Muscle of leg (tissue), 11 donors: ENCODE data around the gene ZC3H12C. TPM values are rescaled to one million over a fixed set of nuclear protein-coding genes. Genes with fewer than 3 reads are reported as not detected.

Experiments used
- DNase-seq: peaks from one replicate; pipeline ENCODE4 v3.0.0; 2013
- H3K27ac ChIP-seq: one replicate; pipeline ENCODE4 v1.5.1; 2013; ENCODE audit warnings: mild to moderate bottlenecking, low read length, control low read depth
- H3K27me3 ChIP-seq: one replicate; pipeline ENCODE4 v1.6.1; 2013; ENCODE audit warnings: low read length; ENCODE audit not compliant: control insufficient read depth, insufficient read depth
- H3K36me3 ChIP-seq: one replicate; pipeline ENCODE4 v1.6.1; 2013; ENCODE audit warnings: low read length; ENCODE audit not compliant: control insufficient read depth, insufficient read depth
- H3K4me1 ChIP-seq: one replicate; pipeline ENCODE4 v1.6.1; 2013; ENCODE audit warnings: low read length; ENCODE audit not compliant: control insufficient read depth, insufficient read depth
- H3K4me3 ChIP-seq: one replicate; pipeline ENCODE4 v1.5.1; 2013; ENCODE audit warnings: low read length, control low read depth
- H3K9me3 ChIP-seq: replicated peaks from 2 replicates; pipeline ENCODE4 v1.6.1; 2013; ENCODE audit warnings: low read depth, low read length; ENCODE audit not compliant: control insufficient read depth
- WGBS: methylation state at CpG from one replicate; pipeline ENCODE4 v1.1.5; 2013; ENCODE audit warnings: missing lambda C conversion rate; ENCODE audit not compliant: insufficient coverage; 5-methylcytosine and 5-hydroxymethylcytosine counted together
- polyA plus RNA-seq, 8 donors: library from polyadenylated mRNA; unstranded; fragments of 120-200 nt; gene quantifications; one replicate each; pipeline versions ENCODE4 v1.2.1 to v1.2.3, GENCODE V29; 2013; ENCODE audit warnings: inconsistent platforms in 1 of 8, low replicate concordance in 1 of 8; ENCODE audit not compliant: insufficient read length in 8 of 8, insufficient read depth in 1 of 8
- total RNA-seq: library from RNA; stranded (reverse); fragments of 120-200 nt; gene quantifications from one replicate; pipeline ENCODE4 v1.2.4, GENCODE V29; 2013

Gene ZC3H12C
- total and polyA plus RNA-seq, 9 donors = 4.8 to 13.0 (median 8.0) TPM

- no peak for DNase-seq
- H3K36me3 ChIP-seq = peaks cover 29% of the 10 kb centered on the region
- H3K27ac ChIP-seq = no peak overlapping the region
- WGBS = no CpG with 5 or more reads among the region's 2 CpGs
- H3K9me3 ChIP-seq = no peaks in the 10 kb centered on the region
- no peaks in the 10 kb centered on the region for H3K27me3 ChIP-seq
- no peak overlapping the region for H3K4me3 ChIP-seq
- no peaks in the 10 kb centered on the region for H3K4me1 ChIP-seq
Measured at GRCh38 chr11:110160437-110160836, 67.2 kb downstream of the ZC3H12C start.

- Histone ChIP-seq H3K27ac (no peak overlapping the region), H3K36me3 (peaks cover 31% of the 10 kb centered on the region), H3K27me3 (no peaks in the 10 kb centered on the region), H3K4me3 (no peak overlapping the region), H3K4me1 (no peaks in the 10 kb centered on the region), H3K9me3 (no peaks in the 10 kb centered on the region)
- no peak for DNase-seq
- 90% methylated on average over 5 of the region's 9 CpGs for WGBS
Measured at GRCh38 chr11:110161061-110161460, 67.9 kb downstream of the ZC3H12C start.

GRCh38 chr11:110162216-110162615 lies 69.0 kb downstream of the ZC3H12C start:
- Histone ChIP-seq H3K27ac (no peak overlapping the region), H3K4me3 (no peak overlapping the region), H3K4me1 (no peaks in the 10 kb centered on the region), H3K27me3 (no peaks in the 10 kb centered on the region), H3K9me3 (no peaks in the 10 kb centered on the region), H3K36me3 (peaks cover 31% of the 10 kb centered on the region)
- no peak for DNase-seq

- Histone ChIP-seq H3K27ac (no peak overlapping the region), H3K9me3 (no peaks in the 10 kb centered on the region), H3K4me1 (no peaks in the 10 kb centered on the region), H3K4me3 (no peak overlapping the region), H3K27me3 (no peaks in the 10 kb centered on the region), H3K36me3 (peaks cover 21% of the 10 kb centered on the region)
- no peak for DNase-seq
- 97% methylated on average over 16 of the region's 28 CpGs for WGBS
Measured at GRCh38 chr11:110165039-110165925, 72.1 kb downstream of the ZC3H12C start.

- H3K4me3 ChIP-seq = no peak overlapping the region
- no peaks in the 10 kb centered on the region for H3K27me3 ChIP-seq
- no peak for DNase-seq
- no peaks in the 10 kb centered on the region for H3K4me1 ChIP-seq
- no peaks in the 10 kb centered on the region for H3K9me3 ChIP-seq
- WGBS = 60% methylated on average over 1 of the region's 5 CpGs
- no peak overlapping the region for H3K27ac ChIP-seq
- H3K36me3 ChIP-seq = peaks cover 21% of the 10 kb centered on the region
Measured at GRCh38 chr11:110168033-110168803, 75.0 kb downstream of the ZC3H12C start.

- WGBS = no CpG with 5 or more reads among the region's 2 CpGs
- no peak for DNase-seq
- Histone ChIP-seq H3K36me3 (peaks cover 9% of the 10 kb centered on the region), H3K27ac (no peak overlapping the region), H3K9me3 (no peaks in the 10 kb centered on the region), H3K4me3 (no peak overlapping the region), H3K4me1 (peaks cover 4% of the 10 kb centered on the region), H3K27me3 (no peaks in the 10 kb centered on the region)
Measured at GRCh38 chr11:110169738-110170137, 76.5 kb downstream of the ZC3H12C start.

DNA sequence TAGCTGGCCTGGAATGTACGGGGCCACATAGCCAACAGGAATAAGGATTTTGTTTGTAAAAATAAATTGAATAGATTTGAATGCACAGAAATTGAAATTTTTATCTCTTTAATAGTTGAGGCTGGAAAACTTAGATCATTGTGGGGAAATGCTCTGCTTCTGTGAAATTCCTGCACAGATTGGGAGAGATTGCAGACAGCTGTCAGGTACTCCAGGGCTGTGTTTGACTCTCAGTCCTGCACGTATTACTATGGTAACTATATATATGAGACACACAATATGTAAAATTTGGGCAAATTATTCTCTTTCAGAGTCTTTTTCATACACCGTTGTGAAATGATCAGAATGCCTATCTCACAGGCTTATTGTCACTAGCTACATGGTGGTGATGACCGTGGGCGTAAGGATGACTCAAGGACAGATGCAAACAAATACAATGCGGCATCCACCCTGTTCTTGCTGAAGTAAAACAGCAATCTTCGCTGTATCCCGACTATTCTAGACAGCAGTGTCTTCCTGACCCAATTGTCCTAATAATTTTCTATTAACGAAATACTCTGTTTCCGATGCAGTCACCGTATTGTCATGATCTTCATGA lies 79.4 kb downstream of the ZC3H12C start:
- H3K4me1 ChIP-seq = peaks cover 4% of the 10 kb centered on the region
- DNase-seq = no peak
- no peaks in the 10 kb centered on the region for H3K9me3 ChIP-seq

GRCh38 chr11:110173811-110174644 lies 80.8 kb downstream of the ZC3H12C start:
- Histone ChIP-seq H3K27ac (no peak overlapping the region), H3K4me3 (peak overlapping the region; percentile 5), H3K36me3 (no peaks in the 10 kb centered on the region), H3K9me3 (no peaks in the 10 kb centered on the region), H3K27me3 (no peaks in the 10 kb centered on the region), H3K4me1 (peaks cover 4% of the 10 kb centered on the region)
- peak; percentile 65 for DNase-seq
- 10% methylated on average over 2 of the region's 14 CpGs for WGBS

More for the DNA sequence above, 79.4 kb downstream of the ZC3H12C start:
- H3K27ac ChIP-seq = no peak overlapping the region
- no peaks in the 10 kb centered on the region for H3K27me3 ChIP-seq
- H3K36me3 ChIP-seq = no peaks in the 10 kb centered on the region
- 95% methylated on average over 9 of the region's 11 CpGs for WGBS
- no peak overlapping the region for H3K4me3 ChIP-seq

DNA sequence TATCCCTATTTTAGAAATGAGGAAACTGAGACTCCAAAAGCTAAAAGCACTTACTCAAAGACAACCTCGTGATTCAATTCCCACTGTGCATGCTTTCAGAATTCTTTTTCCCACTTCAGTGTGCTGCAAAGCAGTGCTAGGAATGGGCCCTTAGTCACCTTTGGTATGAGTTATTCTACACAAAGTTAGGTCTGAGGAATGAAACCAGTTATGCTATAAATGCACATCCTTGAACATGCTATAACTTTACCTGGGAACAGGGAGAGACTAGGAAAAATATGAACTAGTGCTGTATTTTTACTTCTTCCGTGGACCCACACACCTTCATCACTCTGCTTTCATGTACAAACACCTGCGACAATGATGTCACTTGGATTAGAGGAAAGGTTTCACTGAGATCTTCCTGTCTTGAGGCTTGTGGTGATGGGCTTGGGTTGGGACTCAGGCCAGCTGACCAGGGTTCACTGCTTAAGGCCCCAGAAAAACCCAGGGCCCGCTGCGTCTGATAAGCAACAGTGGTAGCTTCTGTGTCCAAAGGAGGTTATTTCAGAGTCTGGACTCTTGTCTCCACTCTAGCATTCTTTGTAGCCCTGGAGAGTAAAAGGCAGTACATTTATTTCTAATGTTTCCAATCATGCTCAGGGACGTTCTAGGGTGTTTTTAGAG lies 81.6 kb downstream of the ZC3H12C start:
- Histone ChIP-seq H3K27me3 (no peaks in the 10 kb centered on the region), H3K9me3 (no peaks in the 10 kb centered on the region), H3K36me3 (no peaks in the 10 kb centered on the region), H3K4me1 (peaks cover 4% of the 10 kb centered on the region), H3K4me3 (no peak overlapping the region), H3K27ac (no peak overlapping the region)
- DNase-seq = peak; percentile 11
- no CpG with 5 or more reads among the region's 6 CpGs for WGBS
